Type B pancreatic cell (in vitro differentiated cells): Measurements from ENCODE around the gene VMO1. TPM values are rescaled to one million over a fixed set of nuclear protein-coding genes. Genes with fewer than 3 reads are reported as not detected.

Experiments
- DNase-seq: peaks from one replicate; pipeline ENCODE4 v3.0.0; 2021; ENCODE audit warnings: mixed read lengths; ENCODE audit not compliant: unreplicated experiment; ENCODE audit errors: extremely low spot score
- H3K27ac Mint-ChIP-seq: 2 replicates; pipeline ENCODE4 v1.8.0; 2021; ENCODE audit warnings: mild to moderate bottlenecking, mixed read lengths
- H3K27me3 Mint-ChIP-seq: 2 replicates; pipeline ENCODE4 v1.8.0; 2021; ENCODE audit warnings: mixed read lengths
- H3K36me3 Mint-ChIP-seq: 2 replicates; pipeline ENCODE4 v1.8.0; 2021; ENCODE audit warnings: mixed read lengths
- H3K4me1 Mint-ChIP-seq: one replicate; pipeline ENCODE4 v1.8.0; 2021; ENCODE audit warnings: mixed read lengths; ENCODE audit not compliant: unreplicated experiment
- H3K4me3 Mint-ChIP-seq: 2 replicates; pipeline ENCODE4 v1.8.0; 2021; ENCODE audit warnings: mild to moderate bottlenecking, mixed read lengths
- H3K9me3 Mint-ChIP-seq: 2 replicates; pipeline ENCODE4 v1.8.0; 2021; ENCODE audit warnings: mixed read lengths
- total RNA-seq: library from RNA; stranded (reverse); gene quantifications from 2 replicates; pipeline ENCODE4 v1.2.1, GENCODE V29; 2021; ENCODE audit warnings: low replicate concordance
- TF ChIP-seq, protein P1 (sequence below): fragments of 200-600 bp; sonication (generic); conservative IDR thresholded peaks from 2 replicates; pipeline ENCODE4 v1.5.0; 2021; ENCODE audit warnings: antibody characterized with exemption, mild to moderate bottlenecking

Gene VMO1
- total RNA-seq, 1 donor from 2014 or later: 1.8 TPM

GRCh38 chr17:4744999-4745969, 40.9 kb downstream of the VMO1 start:
- H3K4me1 Mint-ChIP-seq: peaks cover 4% of the 10 kb centered on the region
- H3K9me3 Mint-ChIP-seq: no peaks in the 10 kb centered on the region
- TF ChIP-seq, protein P1, sequence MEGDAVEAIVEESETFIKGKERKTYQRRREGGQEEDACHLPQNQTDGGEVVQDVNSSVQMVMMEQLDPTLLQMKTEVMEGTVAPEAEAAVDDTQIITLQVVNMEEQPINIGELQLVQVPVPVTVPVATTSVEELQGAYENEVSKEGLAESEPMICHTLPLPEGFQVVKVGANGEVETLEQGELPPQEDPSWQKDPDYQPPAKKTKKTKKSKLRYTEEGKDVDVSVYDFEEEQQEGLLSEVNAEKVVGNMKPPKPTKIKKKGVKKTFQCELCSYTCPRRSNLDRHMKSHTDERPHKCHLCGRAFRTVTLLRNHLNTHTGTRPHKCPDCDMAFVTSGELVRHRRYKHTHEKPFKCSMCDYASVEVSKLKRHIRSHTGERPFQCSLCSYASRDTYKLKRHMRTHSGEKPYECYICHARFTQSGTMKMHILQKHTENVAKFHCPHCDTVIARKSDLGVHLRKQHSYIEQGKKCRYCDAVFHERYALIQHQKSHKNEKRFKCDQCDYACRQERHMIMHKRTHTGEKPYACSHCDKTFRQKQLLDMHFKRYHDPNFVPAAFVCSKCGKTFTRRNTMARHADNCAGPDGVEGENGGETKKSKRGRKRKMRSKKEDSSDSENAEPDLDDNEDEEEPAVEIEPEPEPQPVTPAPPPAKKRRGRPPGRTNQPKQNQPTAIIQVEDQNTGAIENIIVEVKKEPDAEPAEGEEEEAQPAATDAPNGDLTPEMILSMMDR: no peak

GRCh38 chr17:4743898-4744297, 42.3 kb downstream of the VMO1 start:
- H3K36me3 Mint-ChIP-seq: no peaks in the 10 kb centered on the region
- no peak for DNase-seq
- no peak overlapping the region for H3K27ac Mint-ChIP-seq
- TF ChIP-seq, protein P1: no peak
- peaks cover 89% of the 10 kb centered on the region for H3K27me3 Mint-ChIP-seq
- peaks cover 7% of the 10 kb centered on the region for H3K4me1 Mint-ChIP-seq
- no peak overlapping the region for H3K4me3 Mint-ChIP-seq
- H3K9me3 Mint-ChIP-seq: no peaks in the 10 kb centered on the region

More at GRCh38 chr17:4744999-4745969, 40.9 kb downstream of the VMO1 start:
- DNase-seq: no peak
- no peak overlapping the region for H3K27ac Mint-ChIP-seq
- peaks cover 88% of the 10 kb centered on the region for H3K27me3 Mint-ChIP-seq
- no peaks in the 10 kb centered on the region for H3K36me3 Mint-ChIP-seq
- H3K4me3 Mint-ChIP-seq: peak overlapping the region; percentile 70

DNA sequence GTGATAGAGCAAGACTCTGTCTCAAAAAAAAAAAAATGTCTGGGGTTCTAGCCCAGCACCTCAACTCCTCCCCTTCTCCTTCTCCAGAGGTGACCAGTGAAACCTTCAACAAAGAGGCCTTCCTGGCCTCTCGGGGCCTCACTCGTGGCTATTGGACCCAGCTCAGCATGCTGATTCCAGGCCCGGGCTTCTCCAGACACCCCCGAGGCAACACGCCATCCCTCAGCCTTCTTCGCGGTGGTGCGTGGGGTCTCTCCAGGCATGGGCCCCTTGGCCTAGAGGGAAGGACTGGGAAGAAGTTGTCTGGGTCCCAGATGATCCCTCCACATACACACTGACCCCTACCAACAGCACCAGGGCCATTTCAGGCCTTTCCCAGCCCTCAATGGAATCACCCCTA, 42.9 kb downstream of the VMO1 start:
- H3K4me3 Mint-ChIP-seq: no peak overlapping the region
- no peak for DNase-seq
- no peak overlapping the region for H3K27ac Mint-ChIP-seq
- H3K4me1 Mint-ChIP-seq: peaks cover 13% of the 10 kb centered on the region
- no peaks in the 10 kb centered on the region for H3K36me3 Mint-ChIP-seq
- H3K27me3 Mint-ChIP-seq: peaks cover 89% of the 10 kb centered on the region
- TF ChIP-seq, protein P1: no peak
- no peaks in the 10 kb centered on the region for H3K9me3 Mint-ChIP-seq

DNA sequence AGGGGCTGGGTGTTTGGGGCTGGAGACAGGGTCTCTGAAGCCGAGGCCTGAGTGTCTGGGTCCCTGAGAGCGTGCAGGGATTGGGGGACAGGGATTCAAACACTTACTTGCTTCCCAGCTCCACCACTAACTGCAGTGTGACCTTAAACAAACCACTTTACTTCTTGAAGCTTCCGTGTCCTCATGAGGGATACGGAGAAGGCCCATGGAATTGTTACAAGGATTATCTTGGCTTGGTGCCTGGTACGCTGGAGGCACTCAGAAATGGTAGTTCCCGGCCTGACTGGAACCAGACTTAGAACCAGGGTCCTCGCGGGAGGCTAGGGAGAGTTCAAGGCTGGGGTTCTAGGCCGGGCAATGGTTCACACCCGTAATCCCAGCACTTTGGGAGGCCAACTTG, 43.5 kb downstream of the VMO1 start:
- H3K4me3 Mint-ChIP-seq: no peak overlapping the region
- H3K9me3 Mint-ChIP-seq: no peaks in the 10 kb centered on the region
- H3K36me3 Mint-ChIP-seq: no peaks in the 10 kb centered on the region
- DNase-seq: no peak
- TF ChIP-seq, protein P1: no peak
- H3K27ac Mint-ChIP-seq: no peak overlapping the region
- H3K27me3 Mint-ChIP-seq: peaks cover 86% of the 10 kb centered on the region
- H3K4me1 Mint-ChIP-seq: peaks cover 13% of the 10 kb centered on the region

DNA sequence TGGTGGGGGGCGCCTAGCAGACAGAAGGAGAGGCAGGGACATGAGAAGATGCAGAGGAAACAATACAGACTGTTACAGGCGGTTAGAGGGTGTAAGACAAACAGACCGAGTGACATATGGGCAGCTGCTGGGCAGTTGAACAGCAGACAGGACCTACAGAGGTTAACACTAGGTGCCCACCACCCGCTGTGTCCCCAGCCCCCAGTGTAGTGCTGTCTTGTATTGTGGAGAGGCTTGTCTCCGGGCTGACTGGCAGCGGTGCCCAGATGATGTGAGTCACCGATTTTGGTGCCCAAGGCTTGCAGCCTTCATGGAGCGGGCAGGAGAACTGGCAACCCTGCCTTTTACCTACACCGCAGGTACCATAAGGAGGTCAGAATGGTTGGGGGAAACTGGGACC, 44.0 kb downstream of the VMO1 start:
- Mint-ChIP-seq H3K27me3 (peaks cover 84% of the 10 kb centered on the region), H3K9me3 (no peaks in the 10 kb centered on the region), H3K27ac (peak overlapping the region; percentile 23), H3K36me3 (no peaks in the 10 kb centered on the region), H3K4me3 (no peak overlapping the region), H3K4me1 (peaks cover 13% of the 10 kb centered on the region)
- TF ChIP-seq, protein P1: no peak
- DNase-seq: no peak
